Measurements from ENCODE around the gene TOX3. TPM values are rescaled to one million over a fixed set of nuclear protein-coding genes. Genes with fewer than 3 reads are reported as not detected.

TOX3 gene
- total and polyA plus RNA-seq, 2 of the 13 experiments (the other 11 are each of a cell fraction or from before 2014, with no cell fraction given), result 14.5 to 98.6 TPM

GRCh38 chr16:52578007-52578828 is 31.3 kb upstream of the TOX3 start (continued):
- no peak for TF ChIP-seq CTCF (CRISPR knock-in tag; IDR thresholded peaks at IDR 0.05)
- peak; percentile 43; the same call in 1 of the 2 replicates for TF ChIP-seq FLYWCH1 (CRISPR knock-in tag; IDR thresholded peaks at IDR 0.05)
- TF ChIP-seq HMG20A (CRISPR knock-in tag; IDR thresholded peaks at IDR 0.05; ENCODE audit: borderline replicate concordance), result peak; percentile 82
- TF ChIP-seq ZNF674 (CRISPR knock-in tag; IDR thresholded peaks at IDR 0.05; ENCODE audit: low read depth), result no peak
- TF ChIP-seq ZNF605 (CRISPR knock-in tag; IDR thresholded peaks at IDR 0.05), result peak; percentile 50; the same call in 1 of the 2 replicates
- TF ChIP-seq ZNF292 (CRISPR knock-in tag; IDR thresholded peaks at IDR 0.05; ENCODE audit: borderline replicate concordance, low read depth), result 0 out of 2 replicates have a peak, but pooled peaks have one; percentile 21
- TF ChIP-seq FUBP1 (CRISPR knock-in tag; IDR thresholded peaks at IDR 0.05; ENCODE audit: borderline replicate concordance), result no peak
- TF ChIP-seq RXRA (CRISPR knock-in tag; IDR thresholded peaks at IDR 0.05), result no peak; the same call in 1 of the 2 replicates
- TF ChIP-seq ZNF598 (CRISPR knock-in tag; IDR thresholded peaks at IDR 0.05; ENCODE audit: borderline replicate concordance), result no peak
- TF ChIP-seq DBP (CRISPR knock-in tag; IDR thresholded peaks at IDR 0.05; ENCODE audit: not compliant biosample characterization), result no peak
- TF ChIP-seq HCFC1 (IDR thresholded peaks at IDR 0.05; ENCODE audit: low read depth, low read length), result no peak
- no peak for TF ChIP-seq ZFP36 (IDR thresholded peaks at IDR 0.05; ENCODE audit: borderline replicate concordance, low read depth, low read length, partially characterized antibody)
- peak; percentile 81; the same call in 1 of the 2 replicates for TF ChIP-seq RXRB (CRISPR knock-in tag; IDR thresholded peaks at IDR 0.05; ENCODE audit: borderline replicate concordance)
- no peak for TF ChIP-seq NFKB2 (CRISPR knock-in tag; IDR thresholded peaks at IDR 0.05; ENCODE audit: borderline replicate concordance)
- peak; percentile 33; the same call in 1 of the 2 replicates for TF ChIP-seq HNF4G (IDR thresholded peaks at IDR 0.05; ENCODE audit: borderline replicate concordance, low read depth, low read length)
- TF ChIP-seq HNF4G (CRISPR knock-in tag; IDR thresholded peaks at IDR 0.05; ENCODE audit: borderline replicate concordance, low read depth), result no peak; the same call in 1 of the 2 replicates
- peak; percentile 76 for TF ChIP-seq FOSL2 (CRISPR knock-in tag; IDR thresholded peaks at IDR 0.05)
- no peak for TF ChIP-seq ZNF350 (CRISPR knock-in tag; IDR thresholded peaks at IDR 0.05; ENCODE audit: borderline replicate concordance, low read depth)
